ENCODE results near the gene LILRB3. TPM values are rescaled to one million over a fixed set of nuclear protein-coding genes. Genes with fewer than 3 reads are reported as not detected.
"Not testable (repeated sequence)": the region's sequence is repeated elsewhere in the genome, so short reads cannot be mapped to it uniquely, and the experiment has no call there.

Gene LILRB3
- 1 to 10 TPM in 1 of 2 donors, under 1 TPM in 1; 0.33 to 2.1 TPM for total RNA-seq

DNA sequence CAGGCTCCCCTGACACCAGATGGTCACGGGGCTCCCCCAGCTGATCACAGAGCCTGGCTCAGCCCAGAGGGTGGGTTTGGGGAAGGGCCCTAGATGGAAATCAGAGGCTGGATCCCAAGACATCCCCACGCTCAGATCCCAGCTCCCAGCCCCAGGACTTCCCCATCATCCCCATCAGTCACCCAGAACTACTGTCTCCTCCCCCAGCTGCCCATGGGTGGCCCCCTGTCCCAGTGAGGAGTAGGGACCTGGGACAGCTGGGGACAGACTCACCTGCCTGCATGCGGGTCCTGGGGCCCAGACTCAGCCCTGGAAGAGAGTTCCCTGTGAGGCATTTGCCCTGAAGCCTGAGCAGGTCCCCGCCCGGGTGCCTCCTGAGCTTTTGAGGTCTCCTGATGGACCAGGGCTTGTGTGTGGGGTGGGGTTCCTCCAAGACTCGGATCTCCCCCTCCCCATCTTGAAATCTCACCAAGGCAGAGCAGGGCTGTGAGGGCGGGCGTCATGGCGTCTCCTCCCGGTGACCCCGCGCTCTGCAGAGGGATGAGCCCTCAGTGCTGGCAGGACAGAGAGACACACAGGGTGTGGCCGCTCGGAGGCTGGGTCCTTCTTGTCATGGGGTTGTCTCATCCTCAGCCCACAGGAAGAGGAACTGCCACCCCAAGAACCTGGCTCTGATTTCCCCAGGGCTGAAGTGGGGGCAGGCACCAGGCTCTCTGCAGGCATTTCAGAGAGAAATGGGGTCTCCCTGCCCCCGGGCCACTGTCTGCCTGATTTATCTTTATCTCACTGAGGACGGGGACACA is at the start of gene LILRB3:
TSS of gene LILRB3 (minus strand) at position 534 of the 803 bp plus-strand sequence. CDS start at position 503, 31 bp downstream.
- DNase-seq; H3K9me3 ChIP-seq; H3K27ac ChIP-seq; H3K4me1 ChIP-seq; H3K4me3 ChIP-seq; intact Hi-C loops (cut with DNase I); H3K27me3 ChIP-seq; H3K36me3 ChIP-seq (replicated peaks in 1 of 2; ENCODE audit: insufficient read depth in 1 of 2, low read depth in 2 of 2): not testable (repeated sequence)
- 46% methylated on average over 11 to 16 of the region's 16 CpGs for WGBS, 2 donors
- peak; percentile 39 for ATAC-seq
- peak in 1 of 3 donors; percentile 29 for TF ChIP-seq POLR2A (IDR thresholded peaks at IDR 0.05)

DNA sequence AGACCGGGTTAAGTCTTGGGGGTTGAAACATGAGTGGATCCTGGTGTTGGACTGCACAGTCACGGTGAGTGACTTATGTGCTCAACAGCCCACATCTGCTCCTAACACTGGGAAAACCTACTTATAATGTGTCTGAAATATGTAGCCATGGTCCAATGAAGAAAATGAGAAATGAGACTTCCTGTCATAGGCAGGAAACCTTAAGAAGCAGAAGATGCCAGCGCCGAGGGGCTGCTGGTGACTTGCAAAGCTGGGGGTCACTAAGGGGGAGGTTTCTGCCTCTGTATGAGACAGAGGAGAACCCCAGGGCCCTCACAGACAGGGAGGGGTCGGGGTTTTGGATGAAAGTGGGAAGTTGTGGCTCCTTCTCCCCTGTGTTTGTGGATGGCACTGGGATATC is 49.4 kb upstream of the LILRB3 start:
- H3K9me3 ChIP-seq; H3K27me3 ChIP-seq; H3K27ac ChIP-seq; DNase-seq; intact Hi-C loops (cut with DNase I); H3K4me3 ChIP-seq; H3K36me3 ChIP-seq (replicated peaks in 1 of 2; ENCODE audit: insufficient read depth in 1 of 2, low read depth in 2 of 2); H3K4me1 ChIP-seq; ATAC-seq: not testable (repeated sequence)
- 39 to 73% methylated on average over 4 to 5 of the region's 5 CpGs for WGBS, 2 donors

DNA sequence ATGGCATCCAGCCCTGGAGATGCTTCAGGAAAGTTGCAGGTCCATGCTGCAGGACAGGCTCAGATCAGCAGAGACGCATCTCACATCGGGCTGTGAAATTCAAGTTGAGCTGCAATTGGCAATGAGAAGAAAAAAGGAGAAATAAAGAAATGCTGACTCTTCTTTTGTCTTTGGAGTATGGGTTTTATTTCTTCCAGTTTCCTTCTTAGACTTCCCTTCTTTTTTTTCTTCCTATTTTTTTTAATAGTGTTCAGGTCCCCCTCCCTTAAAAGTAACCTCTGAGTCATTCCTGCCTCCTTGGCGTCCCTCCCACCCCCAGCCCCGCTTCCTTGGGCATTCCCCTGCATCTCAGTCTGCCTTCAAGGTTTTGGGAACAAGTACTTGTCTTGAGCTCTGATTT is 48.8 kb upstream of the LILRB3 start:
- peak in 1 of 4 donors; percentile 30 for DNase-seq

DNA sequence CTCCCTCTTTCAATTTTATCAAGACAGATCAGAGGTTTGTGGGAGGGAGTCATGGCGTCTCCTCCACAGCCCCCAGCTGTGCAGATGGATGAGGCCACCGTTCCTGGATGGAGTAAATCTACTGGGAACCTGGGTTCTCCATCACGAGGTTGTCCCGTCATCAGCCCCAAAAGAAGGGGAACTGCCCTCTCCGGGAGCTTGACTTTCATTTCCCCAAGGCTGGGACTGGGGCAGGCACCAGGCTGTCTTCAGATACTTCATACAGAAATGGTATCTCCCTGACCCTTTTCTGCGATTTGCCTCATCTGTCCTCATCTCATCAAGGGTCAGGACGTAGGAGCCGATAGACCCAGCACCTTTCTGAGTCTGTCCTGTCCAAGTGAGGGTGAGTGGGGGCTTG is 48.3 kb upstream of the LILRB3 start:
- 42 to 57% methylated on average over 8 of the region's 8 CpGs for WGBS, 2 donors
- DNase-seq (peak in 1 of 4 donors; percentile 56), ATAC-seq (no peak)
- intact Hi-C loops (cut with DNase I), result no loop called here
- Histone ChIP-seq H3K4me3 (no peak overlapping the region), H3K27me3 (no peaks in the 10 kb centered on the region), H3K27ac (peak overlapping the region in 1 of 4 donors; percentile 25), H3K4me1 (no peaks in the 10 kb centered on the region), H3K36me3 (replicated peaks in 1 of 2; ENCODE audit: insufficient read depth in 1 of 2, low read depth in 2 of 2) (no peaks in the 10 kb centered on the region), H3K9me3 (no peaks in the 10 kb centered on the region)
- peak in 1 of 3 donors; percentile 9 for TF ChIP-seq POLR2A (IDR thresholded peaks at IDR 0.05)
- TF ChIP-seq, protein P1, sequence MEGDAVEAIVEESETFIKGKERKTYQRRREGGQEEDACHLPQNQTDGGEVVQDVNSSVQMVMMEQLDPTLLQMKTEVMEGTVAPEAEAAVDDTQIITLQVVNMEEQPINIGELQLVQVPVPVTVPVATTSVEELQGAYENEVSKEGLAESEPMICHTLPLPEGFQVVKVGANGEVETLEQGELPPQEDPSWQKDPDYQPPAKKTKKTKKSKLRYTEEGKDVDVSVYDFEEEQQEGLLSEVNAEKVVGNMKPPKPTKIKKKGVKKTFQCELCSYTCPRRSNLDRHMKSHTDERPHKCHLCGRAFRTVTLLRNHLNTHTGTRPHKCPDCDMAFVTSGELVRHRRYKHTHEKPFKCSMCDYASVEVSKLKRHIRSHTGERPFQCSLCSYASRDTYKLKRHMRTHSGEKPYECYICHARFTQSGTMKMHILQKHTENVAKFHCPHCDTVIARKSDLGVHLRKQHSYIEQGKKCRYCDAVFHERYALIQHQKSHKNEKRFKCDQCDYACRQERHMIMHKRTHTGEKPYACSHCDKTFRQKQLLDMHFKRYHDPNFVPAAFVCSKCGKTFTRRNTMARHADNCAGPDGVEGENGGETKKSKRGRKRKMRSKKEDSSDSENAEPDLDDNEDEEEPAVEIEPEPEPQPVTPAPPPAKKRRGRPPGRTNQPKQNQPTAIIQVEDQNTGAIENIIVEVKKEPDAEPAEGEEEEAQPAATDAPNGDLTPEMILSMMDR (IDR thresholded peaks at IDR 0.05), result no peak

More for the DNA sequence above, 48.8 kb upstream of the LILRB3 start:
- H3K4me3 ChIP-seq; H3K9me3 ChIP-seq; H3K4me1 ChIP-seq; ATAC-seq; H3K27me3 ChIP-seq; H3K36me3 ChIP-seq (replicated peaks in 1 of 2; ENCODE audit: insufficient read depth in 1 of 2, low read depth in 2 of 2); intact Hi-C loops (cut with DNase I): not testable (repeated sequence)
- 44 to 54% methylated on average over 3 to 4 of the region's 4 CpGs for WGBS, 2 donors
- H3K27ac ChIP-seq, result peak overlapping the region in 1 of 4 donors; percentile 25

DNA sequence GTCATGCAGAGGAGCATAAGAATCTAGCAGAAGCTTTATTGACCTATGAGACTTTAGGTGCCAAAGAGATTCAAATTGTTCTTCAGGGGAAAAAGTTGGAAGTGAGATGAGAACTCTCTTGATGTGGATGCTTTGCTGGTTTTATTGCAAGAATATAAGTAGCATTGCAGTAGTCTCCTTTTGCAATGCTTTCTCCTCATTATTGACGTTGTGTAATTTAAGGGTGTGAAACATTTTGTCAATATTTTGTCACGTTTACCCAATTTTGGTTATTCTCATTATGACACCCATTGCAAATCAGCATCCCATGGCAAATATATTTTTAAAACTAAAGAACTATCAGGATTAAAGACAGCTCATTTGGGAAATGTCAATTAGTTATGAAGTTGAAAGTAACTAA is 46.1 kb upstream of the LILRB3 start:
- TF ChIP-seq POLR2A (IDR thresholded peaks at IDR 0.05), result no peak
- TF ChIP-seq, protein P1 (IDR thresholded peaks at IDR 0.05), result no peak
- H3K27ac ChIP-seq, result no peak overlapping the region
- no peak for ATAC-seq
- intact Hi-C loops (cut with DNase I), result no loop called here
- H3K9me3 ChIP-seq, result no peaks in the 10 kb centered on the region
- no peaks in the 10 kb centered on the region for H3K27me3 ChIP-seq
- H3K4me3 ChIP-seq, result no peak overlapping the region
- WGBS, 2 donors, result 32 to 35% methylated on average over 2 of the region's 2 CpGs
- H3K4me1 ChIP-seq, result no peaks in the 10 kb centered on the region
- no peak for DNase-seq
- no peaks in the 10 kb centered on the region for H3K36me3 ChIP-seq (replicated peaks in 1 of 2; ENCODE audit: insufficient read depth in 1 of 2, low read depth in 2 of 2)

DNA sequence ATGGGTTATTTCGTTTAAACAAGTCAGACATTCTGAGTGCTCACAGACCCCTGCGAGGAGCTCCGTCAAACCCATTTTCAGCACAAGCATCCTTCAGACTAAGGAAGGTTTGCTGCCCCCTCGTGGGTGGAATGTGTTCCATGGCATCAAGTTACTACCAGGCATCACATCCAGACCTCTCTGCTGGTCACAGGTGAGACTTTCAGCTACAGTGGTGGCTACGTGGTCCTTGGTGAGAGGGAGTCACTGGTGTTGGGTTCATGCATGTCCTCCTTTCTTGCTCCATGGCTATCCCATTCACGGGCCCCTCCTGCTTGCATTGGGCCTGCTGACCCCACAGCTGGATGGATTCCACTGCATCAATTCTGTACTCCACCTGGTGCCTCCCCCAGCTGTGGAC is 43.3 kb upstream of the LILRB3 start:
- Histone ChIP-seq H3K9me3 (no peaks in the 10 kb centered on the region), H3K36me3 (replicated peaks in 1 of 2; ENCODE audit: insufficient read depth in 1 of 2, low read depth in 2 of 2) (no peaks in the 10 kb centered on the region), H3K4me3 (no peak overlapping the region), H3K4me1 (no peaks in the 10 kb centered on the region), H3K27ac (no peak overlapping the region), H3K27me3 (no peaks in the 10 kb centered on the region)
- WGBS, 2 donors, result 4 to 13% methylated on average over 4 to 6 of the region's 6 CpGs
- intact Hi-C loops (cut with DNase I), result no loop called here
- TF ChIP-seq, protein P1 (IDR thresholded peaks at IDR 0.05), result peak; percentile 41 to 78 (median 74)
- TF ChIP-seq POLR2A (IDR thresholded peaks at IDR 0.05), result no peak
- peak; percentile 74 for ATAC-seq
- peak; percentile 80 to 88 (median 83) for DNase-seq

Data from body of pancreas (tissue), 4 donors.